Activated CD4-positive, alpha-beta T cell treated with anti-CD3 and anti-CD28 coated beads, Interleukin-2, amount 50 U/mL, for 48 hours (primary cell): ENCODE results near the gene BACH2.

Experiments
- DNase-seq, 2 experiments: peaks; one replicate each; pipeline ENCODE4 v3.0.0-alpha.2; 2020

The BACH2 gene

DNA sequence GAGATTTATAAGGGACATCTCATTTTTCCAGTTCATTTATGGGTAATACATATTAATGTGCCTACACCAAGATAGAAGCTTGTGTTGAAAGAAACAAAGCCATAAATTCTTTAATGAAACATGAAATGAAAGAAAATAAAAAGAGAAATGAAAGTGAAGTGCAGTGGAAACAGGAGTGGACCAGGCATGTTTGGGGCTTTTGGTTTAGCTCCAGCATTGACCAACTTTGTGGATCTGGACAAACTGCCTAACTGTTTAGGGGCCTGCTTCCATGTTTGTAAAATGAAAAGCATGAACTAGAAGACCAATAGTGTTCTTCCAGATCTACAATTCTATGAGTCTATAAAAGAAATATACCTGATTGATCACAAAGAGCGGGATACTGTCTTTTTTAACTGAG, 277.4 kb downstream of the BACH2 start:
- no peak for DNase-seq

DNA sequence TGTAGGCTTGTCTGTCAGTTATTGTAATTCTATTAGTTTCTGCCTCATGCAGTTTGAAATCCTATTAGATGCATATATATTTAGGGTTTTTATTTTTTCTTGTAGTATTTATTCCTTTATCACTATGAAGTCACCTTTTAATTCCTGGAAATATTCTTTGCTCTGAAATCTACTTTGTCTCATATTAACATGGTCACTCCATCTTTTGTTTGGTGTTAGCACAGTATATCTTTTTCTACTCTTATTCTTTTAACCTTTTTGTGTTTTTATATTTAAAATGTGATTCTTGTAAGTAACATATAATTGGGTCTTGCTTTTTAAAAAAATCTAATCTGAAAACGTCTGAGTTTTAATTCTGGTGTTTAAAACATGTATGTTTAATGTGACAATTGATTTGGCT, 280.8 kb downstream of the BACH2 start:
- DNase-seq: no peak

DNA sequence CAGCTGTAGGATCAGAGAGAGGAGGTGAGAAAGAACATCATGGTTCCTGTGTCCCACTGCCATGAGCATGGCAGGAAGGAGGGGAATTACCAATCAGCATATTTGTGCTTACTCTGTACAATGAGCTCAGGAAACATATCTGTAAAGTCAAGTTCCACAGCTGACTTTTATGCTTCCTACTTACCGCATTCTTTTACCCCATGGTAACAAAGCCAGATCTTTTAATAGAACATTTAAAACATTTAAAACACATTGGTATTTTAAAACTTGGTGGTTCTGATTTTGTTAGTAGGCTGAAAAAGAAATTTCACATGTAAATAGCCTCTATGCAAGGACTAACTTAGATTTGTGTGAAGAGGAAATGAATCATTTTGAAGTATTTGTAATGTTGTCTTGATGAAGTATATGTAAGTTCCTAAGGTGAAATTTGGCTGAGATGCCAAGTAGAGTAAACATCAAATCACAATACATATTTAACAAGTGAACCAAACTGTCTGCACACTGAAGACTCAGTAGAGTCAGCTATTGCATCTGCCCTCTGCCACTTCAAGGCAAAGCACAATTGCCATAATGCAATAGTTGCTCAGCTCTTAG, 287.6 kb downstream of the BACH2 start:
- no peak for DNase-seq

DNA sequence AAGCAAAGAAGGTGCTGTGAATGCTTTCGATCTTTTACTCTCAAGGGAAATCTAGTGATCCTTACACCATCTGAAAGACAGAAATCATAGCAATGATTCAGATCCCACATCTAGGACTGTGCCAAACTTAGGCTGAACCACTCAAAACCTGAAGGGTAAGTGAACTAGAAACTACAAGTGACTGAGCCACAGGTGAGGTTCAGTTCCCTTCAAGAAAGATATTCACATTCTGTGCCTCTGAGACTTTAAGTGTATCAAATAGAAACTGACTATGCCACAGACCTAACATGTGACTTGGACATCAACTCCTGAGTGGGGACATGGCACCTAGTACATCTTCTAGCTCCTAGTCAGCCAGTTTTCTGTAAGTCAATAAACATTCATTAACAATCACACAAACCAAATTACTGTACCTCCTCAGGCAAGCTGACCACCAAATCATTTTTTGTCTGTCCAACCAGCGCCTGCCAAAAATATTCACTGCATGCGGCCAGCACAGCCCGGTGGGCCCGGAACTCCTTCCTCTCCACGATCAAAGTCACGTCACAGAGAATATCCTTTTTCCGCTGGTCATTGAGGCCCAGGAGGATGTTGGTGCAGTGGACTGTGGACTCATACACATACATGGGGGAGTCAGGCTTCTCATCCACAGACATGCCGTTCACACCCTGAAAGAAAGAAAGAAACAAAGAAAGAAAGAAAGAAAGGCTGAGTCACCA, 288.3 kb downstream of the BACH2 start:
- DNase-seq: peak in 1 of 2 experiments; percentile 32

DNA sequence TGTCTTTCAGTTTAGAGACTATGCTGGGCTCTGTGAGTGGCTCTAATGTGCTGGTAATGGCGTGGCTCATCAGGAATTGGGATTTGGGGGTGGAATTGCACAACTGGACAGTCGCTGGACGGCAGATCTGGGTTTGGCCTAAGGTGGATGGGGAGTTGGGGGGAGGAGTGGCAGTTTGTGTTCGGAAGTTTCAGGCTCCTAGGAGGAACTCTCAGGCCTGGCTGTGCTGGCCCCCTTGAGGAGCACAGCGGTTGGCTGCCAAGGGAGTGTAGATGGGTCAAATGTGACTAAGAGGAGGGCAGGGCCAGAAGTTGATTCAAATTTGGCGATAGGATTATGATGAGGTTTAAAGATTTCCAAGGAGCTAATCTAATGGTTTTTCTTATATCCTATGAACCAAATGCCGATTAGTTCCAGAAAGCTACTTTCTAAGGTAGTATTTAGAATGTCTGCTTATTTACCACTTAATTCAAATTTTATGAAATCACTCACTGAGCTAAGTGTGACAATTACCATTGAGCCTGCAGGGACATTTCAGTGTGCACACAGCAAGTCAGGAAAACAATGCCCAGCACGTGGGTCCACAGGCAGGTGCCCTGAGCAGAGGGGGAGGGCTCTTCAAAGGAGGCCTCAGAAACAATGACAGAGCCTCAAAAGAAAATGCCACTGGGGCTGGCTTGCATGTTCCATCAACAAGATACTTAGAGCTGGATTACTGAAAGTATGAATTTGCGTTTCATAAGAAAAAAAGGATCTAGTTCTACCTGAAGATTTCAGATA, 291.4 kb downstream of the BACH2 start:
- no peak for DNase-seq

DNA sequence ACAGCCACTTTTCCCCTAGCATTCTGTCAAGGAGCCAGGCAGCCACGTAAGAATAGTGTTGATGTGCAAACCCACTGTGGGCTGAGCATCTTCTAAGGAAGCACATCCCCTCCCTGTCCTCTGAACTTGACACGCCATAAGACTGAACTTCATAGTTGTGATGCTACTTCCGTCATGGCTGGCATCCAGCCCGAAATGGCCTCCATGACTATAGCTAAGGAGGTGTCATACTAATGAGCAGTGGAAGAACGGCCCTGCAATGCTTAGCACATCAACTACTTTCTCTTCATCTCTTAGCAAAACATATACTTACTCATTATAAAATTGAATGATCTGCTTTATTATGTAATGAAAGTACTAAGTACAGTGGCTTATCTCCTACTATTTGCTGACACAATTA, 292.1 kb downstream of the BACH2 start:
- no peak for DNase-seq

DNA sequence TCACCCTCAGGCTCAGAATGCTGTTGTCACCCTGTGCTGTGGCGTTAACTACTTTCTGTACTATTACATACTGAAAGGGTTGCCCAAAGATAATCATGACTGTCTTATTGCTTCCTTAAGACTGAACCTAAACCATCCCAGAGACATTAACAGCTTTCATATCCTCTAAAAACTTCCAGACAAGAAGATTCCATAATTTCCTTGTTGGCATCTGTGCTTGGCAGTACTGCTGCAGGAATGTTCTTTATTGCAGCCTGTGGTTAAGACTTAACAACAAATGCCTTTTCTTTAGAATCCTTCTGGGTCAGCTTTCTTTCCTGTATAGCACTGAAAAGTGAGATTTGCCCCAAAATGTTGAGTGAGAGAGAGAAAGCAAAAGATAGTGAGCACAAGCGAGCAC, 292.7 kb downstream of the BACH2 start:
- no peak for DNase-seq

DNA sequence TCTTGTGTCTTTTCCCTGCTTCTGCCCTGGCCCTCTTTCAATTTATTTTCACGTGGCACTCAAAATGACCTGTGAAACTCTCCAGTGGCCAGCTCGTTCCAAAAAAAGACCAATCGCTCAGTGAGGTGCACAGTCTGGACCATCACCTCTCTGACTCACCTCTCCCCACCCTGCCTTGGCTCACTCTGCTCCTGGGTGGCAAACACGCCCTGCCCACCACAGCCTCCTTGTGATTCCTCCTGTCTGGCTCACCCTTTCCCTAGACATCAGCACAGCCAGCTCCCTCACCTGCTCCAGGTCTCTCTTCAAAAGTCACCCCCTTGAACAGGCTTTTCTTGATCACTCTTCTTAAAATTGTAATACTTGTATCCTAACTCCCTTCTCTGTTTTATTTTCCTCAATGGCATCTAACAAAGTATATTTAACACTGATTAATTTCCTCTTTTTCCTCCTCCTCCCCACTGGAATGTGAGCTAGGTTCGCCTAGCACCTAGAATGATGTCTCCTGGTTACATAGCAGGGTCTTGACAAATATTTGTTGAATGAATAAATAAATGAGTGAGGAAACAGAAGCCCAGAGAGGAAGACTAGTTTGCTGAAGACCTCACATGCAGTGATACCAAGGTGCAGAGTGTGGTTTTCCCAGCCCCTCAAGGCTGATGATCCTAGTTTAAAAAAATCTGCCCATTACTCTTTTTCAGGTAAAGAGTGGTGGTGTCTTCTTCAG, 293.4 kb downstream of the BACH2 start:
- no peak for DNase-seq

DNA sequence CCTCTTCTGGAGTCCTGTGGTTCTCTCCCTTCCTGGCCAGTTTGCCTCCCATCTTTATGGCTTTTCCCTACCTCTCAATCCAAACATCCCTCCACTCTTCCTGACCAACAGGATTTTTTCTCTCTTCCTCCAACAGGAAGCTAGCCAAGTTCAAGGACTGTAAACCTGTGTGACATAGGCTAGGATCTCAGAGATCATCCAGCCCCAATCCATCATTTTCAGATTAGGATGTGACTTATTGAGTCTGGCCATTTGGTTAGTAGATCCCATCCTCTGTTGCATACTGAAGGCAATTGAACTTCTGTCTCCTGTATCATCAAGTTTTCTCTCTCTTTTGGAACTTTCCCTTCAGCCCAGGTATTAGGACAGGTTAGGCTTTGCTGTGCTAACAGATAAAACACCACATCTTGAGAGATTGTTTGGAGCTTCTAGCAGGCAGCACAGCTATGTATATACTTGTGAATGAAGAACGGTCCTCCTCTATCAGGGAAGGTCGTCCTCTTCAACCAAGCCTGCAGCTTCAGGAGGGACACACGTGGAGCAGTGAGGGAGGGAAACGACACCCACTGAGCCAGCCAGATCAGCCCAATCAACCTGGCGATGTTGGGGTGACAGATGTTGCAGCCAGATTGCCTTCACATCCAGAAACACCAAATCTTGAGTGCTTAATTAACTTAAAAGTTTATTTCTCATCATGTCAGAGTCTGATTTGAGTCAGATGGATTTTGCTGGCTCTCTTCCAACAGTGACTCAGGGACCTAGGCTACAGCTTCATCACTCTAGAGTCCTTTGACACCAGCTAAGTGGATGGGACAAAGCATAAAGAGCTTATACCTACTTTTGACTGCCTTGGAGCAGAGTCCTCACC, 295.5 kb downstream of the BACH2 start:
- peak; percentile 35 to 58 for DNase-seq

DNA sequence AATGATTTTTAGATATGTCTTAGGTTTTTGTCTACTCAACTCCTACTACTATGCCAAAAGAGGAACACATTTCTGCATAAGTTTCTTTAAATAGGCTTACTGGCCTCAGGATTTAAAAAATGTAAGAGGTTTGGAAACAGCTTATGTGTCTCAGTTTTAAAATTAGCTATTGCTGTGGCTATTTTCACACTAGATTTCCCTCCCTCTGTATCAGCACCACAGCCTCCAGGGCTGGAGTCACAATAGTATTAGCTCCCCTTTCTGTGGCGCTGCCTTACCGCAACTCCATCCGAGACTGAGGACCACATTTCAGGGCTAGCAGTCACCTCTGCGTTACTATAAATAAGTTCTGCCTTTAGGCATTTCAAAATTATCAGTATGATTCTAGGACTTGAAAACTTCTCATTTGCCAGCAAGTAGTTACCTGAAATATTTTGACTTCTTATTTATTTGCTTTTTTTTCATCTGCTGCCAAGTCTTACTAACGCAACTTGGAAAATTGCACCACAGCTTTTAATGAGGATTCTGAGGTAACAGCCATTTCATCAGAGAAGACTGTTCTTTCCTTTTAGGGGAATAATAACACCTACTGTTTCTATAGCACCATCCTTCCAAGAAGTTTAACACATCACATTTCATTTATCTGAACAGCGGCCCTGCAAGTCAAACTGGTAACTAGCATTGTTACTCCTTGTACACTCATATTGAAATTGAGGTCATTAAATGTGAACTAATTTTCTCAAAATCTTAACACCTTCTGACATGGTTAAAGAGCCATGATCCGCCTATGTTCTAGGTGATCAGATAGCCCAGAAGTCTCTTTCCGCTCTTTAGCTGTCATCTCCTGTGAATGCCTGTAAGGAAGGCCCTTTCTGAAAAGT, 296.5 kb downstream of the BACH2 start:
- no peak for DNase-seq

DNA sequence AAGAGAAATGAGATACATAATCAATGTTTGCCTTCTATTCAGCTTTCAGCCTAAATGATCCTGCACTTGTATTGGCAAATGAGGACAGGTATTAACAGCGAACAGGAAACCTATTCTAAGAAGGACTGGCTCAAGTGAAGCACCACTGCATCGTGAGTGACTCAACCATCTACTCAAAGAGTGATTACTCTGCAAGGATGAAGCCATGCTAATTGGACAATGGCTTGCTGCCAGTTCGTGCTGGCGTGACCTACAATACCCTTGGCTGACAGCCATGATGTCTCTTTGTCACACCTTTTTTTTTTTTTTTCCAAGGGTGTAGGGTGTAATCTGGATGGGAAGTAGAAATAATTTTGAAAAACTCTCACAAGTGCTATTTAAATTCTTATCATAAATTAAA, 297.5 kb downstream of the BACH2 start:
- peak; percentile 41 to 48 for DNase-seq

DNA sequence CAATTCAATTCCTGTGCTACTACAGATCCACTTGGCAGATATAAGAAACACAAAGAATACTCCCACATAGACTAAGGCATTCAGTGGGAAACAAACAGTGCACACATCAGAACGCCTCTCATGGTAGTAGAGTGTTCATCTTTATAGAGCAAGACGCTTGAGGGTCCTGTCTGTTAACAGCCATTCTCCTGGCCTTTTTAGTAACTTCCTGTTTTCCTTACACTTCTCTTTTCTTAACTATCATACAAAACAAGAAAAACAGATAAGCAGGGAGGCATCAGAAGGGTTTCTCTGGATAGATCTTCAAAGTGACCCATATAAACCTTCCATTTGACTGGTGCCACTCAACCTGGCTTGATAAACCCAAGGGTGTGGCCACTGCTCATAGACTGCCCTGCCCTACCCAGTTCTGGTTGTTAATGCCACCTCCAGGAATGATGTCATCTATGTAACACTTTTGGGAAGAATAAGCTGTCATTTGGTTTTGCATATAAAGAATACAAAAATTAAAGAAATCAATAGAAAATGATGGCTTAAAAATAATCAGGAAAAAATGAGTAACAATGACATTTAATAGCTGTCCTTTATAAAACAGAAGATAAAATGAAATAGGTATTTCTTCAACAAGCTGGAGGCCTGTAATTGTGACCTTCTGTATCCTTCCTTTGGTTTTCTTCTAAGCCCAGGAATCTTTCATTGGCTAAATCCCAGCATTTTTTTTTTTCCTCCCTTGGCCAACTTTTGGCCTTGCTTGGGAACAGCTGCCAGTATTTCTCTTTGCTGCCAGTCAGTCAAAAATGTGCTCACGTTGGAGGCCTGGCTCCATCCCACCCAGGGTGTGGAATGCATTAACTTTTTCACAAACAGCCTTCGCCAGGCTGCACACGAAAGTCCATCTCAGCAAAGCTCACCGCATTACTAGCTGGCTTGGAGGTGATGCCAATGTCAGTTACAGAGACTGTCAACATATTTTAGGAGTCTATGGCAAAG, 298.9 kb downstream of the BACH2 start:
- no peak for DNase-seq

DNA sequence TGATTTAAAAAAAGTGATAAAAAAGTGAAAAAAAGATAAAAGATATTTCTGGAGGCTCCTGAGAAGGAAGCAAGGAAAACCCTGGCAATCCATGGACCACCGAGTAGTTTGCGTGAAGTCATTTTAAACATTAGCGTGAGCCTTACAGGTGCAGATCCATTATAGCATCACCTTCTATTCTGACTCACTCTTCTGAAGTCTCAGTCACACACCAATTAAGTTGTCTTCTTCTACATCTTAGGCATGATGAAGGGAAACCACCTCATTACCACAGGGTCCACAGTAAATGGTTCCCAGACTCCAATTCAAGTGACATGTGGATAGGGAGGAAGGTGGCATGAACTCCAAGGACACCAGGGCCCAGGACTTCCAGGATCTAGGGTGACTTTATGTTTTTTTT, 303.2 kb downstream of the BACH2 start:
- DNase-seq: no peak

DNA sequence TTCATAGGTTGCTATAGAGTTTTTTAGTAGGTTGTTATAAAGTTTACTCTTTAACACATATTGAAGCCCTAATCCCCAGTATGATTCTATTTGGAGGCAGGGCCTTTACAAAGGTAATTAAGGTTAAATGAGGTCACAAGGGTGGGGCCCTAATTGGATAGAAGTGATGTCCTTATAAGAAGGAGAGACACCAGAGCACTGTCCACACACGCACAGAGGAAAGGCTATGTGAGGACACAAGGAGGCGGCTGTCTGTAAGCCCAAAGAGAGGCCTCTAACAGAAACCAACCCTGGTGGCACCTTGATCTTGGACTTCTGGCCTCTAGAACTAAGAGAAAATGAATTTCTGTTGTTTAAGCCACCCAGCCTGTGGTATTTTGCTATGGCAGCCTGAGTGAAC, 303.8 kb downstream of the BACH2 start:
- no peak for DNase-seq

DNA sequence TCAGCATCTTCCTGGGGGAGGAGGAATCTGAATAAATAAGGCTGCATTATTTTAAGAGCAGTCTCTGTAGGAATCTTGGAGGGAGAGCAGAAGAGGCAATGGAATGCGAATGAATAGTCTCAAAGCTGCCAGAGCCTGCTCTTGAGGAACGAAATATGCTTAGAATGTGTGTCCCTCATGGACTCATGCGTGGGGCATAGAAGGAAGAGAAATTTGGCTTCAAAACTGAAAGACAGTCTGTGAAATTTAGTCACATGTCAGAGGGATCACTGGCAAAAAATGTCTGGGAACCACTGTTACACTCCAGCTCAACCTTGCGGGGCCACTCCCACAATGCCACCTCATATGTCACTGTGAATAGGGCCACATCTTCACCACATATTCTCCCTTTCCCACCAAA, 306.9 kb downstream of the BACH2 start:
- no peak for DNase-seq

DNA sequence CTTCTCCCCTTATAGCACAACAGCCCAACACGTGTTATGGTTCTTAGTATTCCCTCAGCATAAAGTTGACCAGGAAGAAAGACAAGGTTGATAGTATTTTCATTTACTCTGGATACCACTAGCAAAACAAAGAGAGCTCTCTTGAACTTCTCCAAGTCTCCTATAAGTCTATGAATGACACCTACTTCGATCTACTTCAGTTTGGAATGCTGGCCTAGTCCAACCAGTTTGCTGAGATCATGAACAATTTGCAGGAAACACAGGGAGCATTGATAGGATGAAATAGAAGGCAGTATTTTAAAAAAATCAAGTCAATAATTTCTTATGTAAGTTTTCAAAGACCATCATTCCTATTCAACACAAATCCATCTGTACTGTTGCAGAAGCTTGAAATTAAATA, 308.8 kb downstream of the BACH2 start:
- no peak for DNase-seq

DNA sequence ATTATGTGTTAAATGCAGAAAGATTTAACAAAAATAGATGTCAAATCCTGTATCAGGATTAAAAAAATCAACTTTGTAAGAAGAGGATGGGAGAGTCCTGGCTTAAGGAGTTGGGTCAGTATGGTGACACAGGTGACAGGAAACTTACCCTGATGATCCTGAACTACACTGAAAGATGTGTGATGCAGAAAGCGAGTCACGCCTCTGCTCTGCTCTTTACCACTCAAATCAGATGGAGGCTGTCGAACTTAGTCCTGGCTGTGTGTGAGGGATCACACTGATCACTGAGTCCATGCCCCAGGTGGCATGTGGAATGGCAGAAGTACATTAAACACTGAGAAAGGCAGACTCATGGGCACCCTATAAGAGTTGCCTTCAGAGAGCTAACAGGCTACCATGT, 309.5 kb downstream of the BACH2 start:
- DNase-seq: no peak

DNA sequence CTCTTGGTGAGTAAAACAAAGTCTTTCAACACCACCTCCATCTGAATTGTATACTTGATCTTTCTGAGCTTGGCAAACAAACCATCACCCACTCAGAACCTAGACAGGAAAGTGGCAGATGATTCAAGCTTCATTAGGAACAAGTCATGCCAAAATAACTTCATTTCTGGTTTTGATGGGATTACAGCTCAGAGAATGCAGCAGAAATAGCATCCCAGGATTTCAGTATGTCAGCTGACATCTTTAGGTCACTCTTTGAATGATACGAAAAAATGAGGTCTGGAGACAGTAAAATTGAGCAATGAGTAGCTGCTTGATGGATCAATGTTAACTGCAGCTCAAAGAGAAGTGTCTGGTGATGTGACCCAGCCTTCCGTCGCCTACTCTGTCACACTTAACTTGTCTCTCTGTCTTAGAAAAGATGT, 310.0 kb downstream of the BACH2 start:
- DNase-seq: no peak

DNA sequence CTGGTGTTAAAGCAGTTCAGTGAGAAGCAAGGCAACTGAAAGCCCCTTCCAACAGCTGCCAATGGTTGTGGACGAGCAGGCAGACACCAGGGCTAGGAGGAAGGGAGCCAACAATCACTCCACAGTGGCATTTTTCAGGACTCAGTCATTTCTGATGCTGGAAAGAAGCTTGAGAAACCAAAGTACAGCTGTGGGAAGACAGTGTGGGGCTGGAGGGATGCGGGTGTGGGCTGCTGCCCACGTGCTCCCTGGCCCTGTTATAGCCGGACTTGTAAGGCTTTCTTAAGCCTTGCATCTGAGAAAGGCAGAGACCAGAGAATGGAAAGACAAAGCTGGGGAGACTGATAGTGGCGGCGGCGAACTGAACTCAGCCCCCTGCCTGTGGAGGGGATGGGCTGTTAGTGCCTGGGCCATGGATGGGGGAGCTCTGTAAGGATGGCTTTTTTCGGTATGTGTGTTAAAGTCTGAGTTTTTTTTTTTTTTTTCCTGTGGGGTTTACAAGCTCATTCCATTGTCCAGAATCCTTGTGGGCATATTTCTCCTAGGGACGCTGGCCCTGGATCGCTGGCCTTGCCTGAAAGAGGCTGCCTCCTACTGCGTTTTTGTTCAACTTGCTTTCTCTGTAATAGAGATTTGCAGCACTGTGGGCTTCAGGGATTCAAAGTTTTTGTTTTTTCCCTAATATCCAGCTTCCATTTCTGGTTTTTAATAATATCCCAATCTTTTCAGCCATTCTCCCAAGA, 310.7 kb downstream of the BACH2 start:
- DNase-seq: no peak
